ENCODE results near the gene EFNA4. TPM values are rescaled to one million over a fixed set of nuclear protein-coding genes. Genes with fewer than 3 reads are reported as not detected.

EFNA4 gene
- total RNA-seq, 4 donors from 2014 or later = 22.4 to 44.2 (median 28.7) TPM

- no peak for TF ChIP-seq POLR2AphosphoS5 (IDR thresholded peaks at IDR 0.05)
- TF ChIP-seq CTCF (IDR thresholded peaks at IDR 0.05) = no peak
- TF ChIP-seq POLR2A (IDR thresholded peaks at IDR 0.05) = no peak
- TF ChIP-seq EP300 (IDR thresholded peaks at IDR 0.05) = no peak
These were observed 3.2 kb downstream of the EFNA4 start for GRCh38 chr1:155066777-155067176.

GRCh38 chr1:155068599-155068998, 5.1 kb downstream of the EFNA4 start:
- no peak overlapping the region for H3K4me3 ChIP-seq
- H3K27ac ChIP-seq = no peak overlapping the region
- peaks cover 14% of the 10 kb centered on the region for H3K36me3 ChIP-seq
- WGBS = 89% methylated on average over 3 of the region's 3 CpGs
- H3K27me3 ChIP-seq = no peaks in the 10 kb centered on the region
- TF ChIP-seq POLR2A (IDR thresholded peaks at IDR 0.05) (no peak), POLR2AphosphoS5 (IDR thresholded peaks at IDR 0.05) (no peak), CTCF (IDR thresholded peaks at IDR 0.05) (no peak), EP300 (IDR thresholded peaks at IDR 0.05) (no peak)
- H3K4me1 ChIP-seq = peaks cover 62% of the 10 kb centered on the region
- DNase-seq (ENCODE audit: low spot score in 2 of 2) = no peak
- no peaks in the 10 kb centered on the region for H3K9me3 ChIP-seq

More at GRCh38 chr1:155066777-155067176, 3.2 kb downstream of the EFNA4 start:
- WGBS = 73% methylated on average over 8 of the region's 8 CpGs
- Histone ChIP-seq H3K27ac (no peak overlapping the region), H3K9me3 (no peaks in the 10 kb centered on the region), H3K36me3 (peaks cover 14% of the 10 kb centered on the region), H3K27me3 (no peaks in the 10 kb centered on the region), H3K4me1 (peaks cover 60% of the 10 kb centered on the region), H3K4me3 (no peak overlapping the region)
- DNase-seq (ENCODE audit: low spot score in 2 of 2) = no peak

GRCh38 chr1:155069551-155070157, 6.1 kb downstream of the EFNA4 start:
- Histone ChIP-seq H3K27me3 (no peaks in the 10 kb centered on the region), H3K4me3 (no peak overlapping the region), H3K36me3 (peaks cover 14% of the 10 kb centered on the region), H3K4me1 (peaks cover 60% of the 10 kb centered on the region), H3K9me3 (no peaks in the 10 kb centered on the region), H3K27ac (peak overlapping the region; percentile 42)
- no peak for TF ChIP-seq POLR2AphosphoS5 (IDR thresholded peaks at IDR 0.05)
- no peak for TF ChIP-seq CTCF (IDR thresholded peaks at IDR 0.05)
- no peak for TF ChIP-seq EP300 (IDR thresholded peaks at IDR 0.05)
- no peak for TF ChIP-seq POLR2A (IDR thresholded peaks at IDR 0.05)
- 56% methylated on average over 7 of the region's 7 CpGs for WGBS
- no peak for DNase-seq (ENCODE audit: low spot score in 2 of 2)

GRCh38 chr1:155070158-155070621, 6.7 kb downstream of the EFNA4 start:
- Histone ChIP-seq H3K27me3 (no peaks in the 10 kb centered on the region), H3K4me3 (peak overlapping the region; percentile 48), H3K9me3 (no peaks in the 10 kb centered on the region), H3K4me1 (peaks cover 60% of the 10 kb centered on the region), H3K27ac (peak overlapping the region; percentile 80), H3K36me3 (peaks cover 14% of the 10 kb centered on the region)
- no peak for DNase-seq (ENCODE audit: low spot score in 2 of 2)
- 33% methylated on average over 22 of the region's 28 CpGs for WGBS
- TF ChIP-seq CTCF (IDR thresholded peaks at IDR 0.05) (no peak), EP300 (IDR thresholded peaks at IDR 0.05) (no peak)

GRCh38 chr1:155070721-155071569, 7.4 kb downstream of the EFNA4 start:
- TF ChIP-seq POLR2AphosphoS5 (IDR thresholded peaks at IDR 0.05) (peak in 1 of 3 donors; percentile 14), POLR2A (IDR thresholded peaks at IDR 0.05) (peak in 1 of 2 donors; percentile 27), EP300 (IDR thresholded peaks at IDR 0.05) (no peak), CTCF (IDR thresholded peaks at IDR 0.05) (peak in 1 of 2 donors; percentile 50)
- H3K4me3 ChIP-seq = peak overlapping the region; percentile 48
- DNase-seq (ENCODE audit: low spot score in 2 of 2) = peak in 1 of 2 donors; percentile 88

More at GRCh38 chr1:155070721-155071569, 7.4 kb downstream of the EFNA4 start:
- H3K9me3 ChIP-seq = no peaks in the 10 kb centered on the region
- 3% methylated on average over 22 of the region's 61 CpGs for WGBS
- H3K27me3 ChIP-seq = no peaks in the 10 kb centered on the region
- H3K36me3 ChIP-seq = peaks cover 14% of the 10 kb centered on the region
- H3K4me1 ChIP-seq = peaks cover 64% of the 10 kb centered on the region
- peak overlapping the region; percentile 80 for H3K27ac ChIP-seq

Measured in suprapubic skin (tissue), 4 donors.